HCT116 (cell line): Measurements from ENCODE around the gene ZNF724. TPM values are rescaled to one million over a fixed set of nuclear protein-coding genes. Genes with fewer than 3 reads are reported as not detected.
"Not testable (repeated sequence)": the region's sequence is repeated elsewhere in the genome, so short reads cannot be mapped to it uniquely, and the experiment has no call there.

Source experiments
- ATAC-seq: fragments of 200-7000 bp; cut with Tn5 transposase; 2 replicates; pipeline ENCODE4 v1.9.1; 2020; ENCODE audit warnings: mild to moderate bottlenecking, moderate library complexity
- BruUV-seq: library from RNA; stranded (reverse); fragments of 400-500 nt; replicated peaks from 2 replicates; lab custom pipeline; 2021; lab: Mats Ljungman, UMichigan
- CTCF ChIA-PET: fragments of 300-600 bp; sonication (Branson Sonifier 250); formaldehyde crosslinking; loops from one replicate; lab custom pipeline; 2021; ENCODE audit warnings: antibody characterized with exemption; lab: Charles Lee
- POLR2A ChIA-PET: fragments of 300-600, 350-600 bp; sonication (Branson Sonifier 250); formaldehyde crosslinking; loops from one replicate; lab custom pipeline; 2021; ENCODE audit warnings: antibody characterized with exemption; lab: Charles Lee
- RAD21 ChIA-PET, 2 experiments: fragments of 300-600 bp; sonication (Branson Sonifier 250); formaldehyde crosslinking; loops; one replicate each; lab custom pipeline; 2023; ENCODE audit warnings: low total read pairs in 2 of 2; ENCODE audit not compliant: uncharacterized antibody in 2 of 2, unreplicated experiment in 2 of 2, low non-redundant PET in 1 of 2; lab: Charles Lee
- DNase-seq: peaks from one replicate; pipeline ENCODE4 v3.0.0-alpha.2; 2010; ENCODE audit warnings: low read depth, low spot score
- H2AFZ ChIP-seq: fragments of 200-600 bp; shearing (Covaris generic), sonication (generic); 2 replicates; pipeline ENCODE4 v1.6.1; 2017; ENCODE audit warnings: low read depth, mixed run types, mixed read lengths, antibody characterized with exemption, low read length; ENCODE audit not compliant: poor library complexity, severe bottlenecking
- H3K27ac ChIP-seq: 2 replicates; pipeline ENCODE4 v1.5.1; 2012; ENCODE audit warnings: low read depth, low read length
- H3K27me3 ChIP-seq: fragments of 200-600 bp; sonication (generic); 2 replicates; pipeline ENCODE4 v1.6.1; 2016; ENCODE audit warnings: mixed run types, low read length, mixed read lengths; ENCODE audit not compliant: insufficient read depth
- H3K36me3 ChIP-seq, 2 experiments: fragments of 200-500 bp in 1 of 2; fragments of 200-600 bp in 1 of 2; sonication (Bioruptor generic) in 1 of 2; sonication (generic) in 1 of 2; 2 replicates each; pipeline versions ENCODE4 v1.5.1 to v1.6.1; 2014 to 2016; ENCODE audit warnings: low read length in 2 of 2, inconsistent platforms in 1 of 2, mixed read lengths in 1 of 2, mixed run types in 1 of 2; ENCODE audit not compliant: insufficient read depth in 2 of 2, control insufficient read depth in 1 of 2
- H3K4me1 ChIP-seq, 2 experiments: fragments of 200-600 bp in 1 of 2; sonication (generic) in 1 of 2; 2 replicates each; pipeline versions ENCODE4 v1.5.1 to v1.6.1; 2012 to 2017; ENCODE audit warnings: low read length in 2 of 2, inconsistent platforms in 1 of 2, mild to moderate bottlenecking in 1 of 2, mixed read lengths in 1 of 2, mixed run types in 1 of 2, moderate library complexity in 1 of 2; ENCODE audit not compliant: insufficient read depth in 2 of 2, control insufficient read depth in 1 of 2
- H3K4me2 ChIP-seq: fragments of 200-600 bp; sonication (generic); 2 replicates; pipeline ENCODE4 v1.6.1; 2017; ENCODE audit warnings: mixed run types, low read length, mixed read lengths
- H3K4me3 ChIP-seq, 2 experiments: fragments of 200-600 bp in 1 of 2; sonication (generic) in 1 of 2; replicated peaks in 1 of 2; 2 replicates each; pipeline ENCODE4 v1.5.1; 2011 to 2016; ENCODE audit warnings: low read length in 2 of 2, control low read depth in 1 of 2, low read depth in 1 of 2, mild to moderate bottlenecking in 1 of 2, mixed read lengths in 1 of 2, mixed run types in 1 of 2
- H3K79me2 ChIP-seq: fragments of 200-600 bp; sonication (generic); 2 replicates; pipeline ENCODE4 v1.6.1; 2017; ENCODE audit warnings: mild to moderate bottlenecking, mixed run types, low read length, moderate library complexity, mixed read lengths; ENCODE audit not compliant: insufficient read depth
- H3K9ac ChIP-seq: fragments of 200-600 bp; sonication (generic); 2 replicates; pipeline ENCODE4 v1.6.1; 2016; ENCODE audit warnings: low read length, mixed read lengths
- H3K9me2 ChIP-seq: fragments of 200-600 bp; sonication (generic), shearing (Covaris generic); 2 replicates; pipeline ENCODE4 v1.6.1; 2017; ENCODE audit warnings: mixed run types, mild to moderate bottlenecking, moderate library complexity; ENCODE audit not compliant: insufficient read depth
- H3K9me3 ChIP-seq, 2 experiments: fragments of 200-500 bp in 1 of 2; fragments of 200-600 bp in 1 of 2; sonication (Bioruptor generic) in 1 of 2; sonication (generic) in 1 of 2; 2 replicates each; pipeline ENCODE4 v1.6.1; 2014 to 2017; ENCODE audit warnings: low read length in 2 of 2, mixed read lengths in 2 of 2, inconsistent platforms in 1 of 2, low read depth in 1 of 2, mild to moderate bottlenecking in 1 of 2, mixed run types in 1 of 2, moderate library complexity in 1 of 2; ENCODE audit not compliant: control insufficient read depth in 1 of 2, insufficient read depth in 1 of 2
- H4K20me1 ChIP-seq: fragments of 200-600 bp; sonication (generic), shearing (Covaris generic); 2 replicates; pipeline ENCODE4 v1.6.1; 2017; ENCODE audit warnings: mixed run types, mild to moderate bottlenecking, moderate library complexity; ENCODE audit not compliant: insufficient read depth
- CBX3 ChIP-seq: IDR thresholded peaks from 2 replicates; pipeline ENCODE4 v1.6.1; 2012; ENCODE audit warnings: low read depth
- EZH2 ChIP-seq: fragments of 200-600 bp; sonication (generic); IDR thresholded peaks from 2 replicates; pipeline ENCODE4 v1.6.1; 2017; ENCODE audit warnings: antibody characterized with exemption, mixed run types
- EZH2phosphoT487 ChIP-seq: fragments of 200-600 bp; IDR thresholded peaks from 2 replicates; pipeline ENCODE4 v1.6.1; 2018; ENCODE audit warnings: antibody characterized with exemption, borderline replicate concordance
- POLR2AphosphoS5 ChIP-seq: IDR thresholded peaks from 2 replicates; pipeline ENCODE4 v1.6.1; 2011; ENCODE audit warnings: mild to moderate bottlenecking, low read depth, low read length, moderate library complexity
- SIN3A ChIP-seq: IDR thresholded peaks from 2 replicates; pipeline ENCODE4 v1.6.1; 2012; ENCODE audit warnings: low read depth
- SRF ChIP-seq: IDR thresholded peaks from 2 replicates; pipeline ENCODE4 v1.6.1; 2012; ENCODE audit warnings: low read depth
- ZFX ChIP-seq: fragments of 450-650 bp; IDR thresholded peaks from 2 replicates; pipeline ENCODE4 v1.6.1; 2017
- ZNF274 ChIP-seq: fragments of 200-500 bp; sonication (Bioruptor generic); IDR thresholded peaks from 2 replicates; pipeline ENCODE4 v1.6.1; 2014; ENCODE audit warnings: mild to moderate bottlenecking, low read depth, low read length, inconsistent platforms
- intact Hi-C: fragments of 100-400 bp; cut with micrococcal nuclease; formaldehyde crosslinking; loops from 2 replicates; pipeline ENCODE4 v1.10.0; 2022
- total RNA-seq: library from RNA; stranded (reverse); gene quantifications from one replicate; pipeline ENCODE4 v1.2.1, GENCODE V29; 2021; ENCODE audit not compliant: unreplicated experiment
- TF ChIP-seq, protein P1 (sequence below): IDR thresholded peaks from 2 replicates; pipeline ENCODE4 v1.6.1; 2012
- TF ChIP-seq, protein P2 (sequence below), 3 experiments: fragments of 200-600 bp in 1 of 3; sonication (generic) in 1 of 3; IDR thresholded peaks in 2 of 3; conservative IDR thresholded peaks in 1 of 3; 2 replicates each; pipeline ENCODE4 v1.5.1; 2012 to 2017; ENCODE audit warnings: low read depth in 2 of 3, low read length in 2 of 3, antibody characterized with exemption in 1 of 3, borderline replicate concordance in 1 of 3, control low read depth in 1 of 3, mild to moderate bottlenecking in 1 of 3, mixed read lengths in 1 of 3, mixed run types in 1 of 3, moderate library complexity in 1 of 3; ENCODE audit not compliant: insufficient read depth in 1 of 3

The ZNF724 gene
- total RNA-seq, 1 experiment from 2014 or later = 7.1 TPM

DNA sequence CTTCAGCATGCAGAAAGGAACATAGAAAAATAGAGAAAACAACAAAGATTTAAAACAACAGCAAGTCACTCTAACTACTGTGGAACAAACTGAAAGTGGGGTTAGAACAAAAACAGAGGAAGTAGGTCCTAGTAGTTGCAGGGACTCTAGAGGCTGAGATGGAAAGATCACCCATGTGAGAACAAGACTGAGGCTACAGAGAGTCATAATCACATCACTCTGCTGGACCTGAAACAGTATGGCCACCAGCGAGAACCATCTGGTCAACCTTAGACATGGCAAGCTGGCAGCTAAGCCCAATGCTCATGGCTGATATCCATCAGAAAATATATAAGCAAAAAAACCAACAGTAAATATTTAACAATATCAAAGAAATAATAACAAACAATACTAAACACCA is 35.8 kb upstream of the ZNF724 start:
- Histone ChIP-seq H4K20me1 (no peaks in the 10 kb centered on the region), H2AFZ (no peak overlapping the region), H3K36me3 (no peaks in the 10 kb centered on the region), H3K4me1 (no peaks in the 10 kb centered on the region), H3K9ac (no peak overlapping the region), H3K27me3 (no peaks in the 10 kb centered on the region), H3K9me3 (peaks cover 7 to 9% of the 10 kb centered on the region in 2 experiments; a peak in 2 of 4 replicates), H3K79me2 (no peaks in the 10 kb centered on the region), H3K4me2 (no peak overlapping the region), H3K4me3 (no peak overlapping the region), H3K9me2 (no peaks in the 10 kb centered on the region), H3K27ac (no peak overlapping the region)
- ATAC-seq = no peak
- ChIA-PET CTCF (no interaction called here), POLR2A (no interaction called here), RAD21 (interaction anchor here in 1 of 2 experiments (0.7 kb wide), 1 partner anchor 104 kb away, joined by 3 read pairs; no protein-coding TSS in a partner anchor)
- DNase-seq = no peak
- no TSS peak for BruUV-seq
- TF ChIP-seq, protein P1, sequence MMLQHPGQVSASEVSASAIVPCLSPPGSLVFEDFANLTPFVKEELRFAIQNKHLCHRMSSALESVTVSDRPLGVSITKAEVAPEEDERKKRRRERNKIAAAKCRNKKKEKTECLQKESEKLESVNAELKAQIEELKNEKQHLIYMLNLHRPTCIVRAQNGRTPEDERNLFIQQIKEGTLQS = no peak
- TF ChIP-seq SIN3A = no peak
- TF ChIP-seq ZFX = no peak
- TF ChIP-seq, protein P2, sequence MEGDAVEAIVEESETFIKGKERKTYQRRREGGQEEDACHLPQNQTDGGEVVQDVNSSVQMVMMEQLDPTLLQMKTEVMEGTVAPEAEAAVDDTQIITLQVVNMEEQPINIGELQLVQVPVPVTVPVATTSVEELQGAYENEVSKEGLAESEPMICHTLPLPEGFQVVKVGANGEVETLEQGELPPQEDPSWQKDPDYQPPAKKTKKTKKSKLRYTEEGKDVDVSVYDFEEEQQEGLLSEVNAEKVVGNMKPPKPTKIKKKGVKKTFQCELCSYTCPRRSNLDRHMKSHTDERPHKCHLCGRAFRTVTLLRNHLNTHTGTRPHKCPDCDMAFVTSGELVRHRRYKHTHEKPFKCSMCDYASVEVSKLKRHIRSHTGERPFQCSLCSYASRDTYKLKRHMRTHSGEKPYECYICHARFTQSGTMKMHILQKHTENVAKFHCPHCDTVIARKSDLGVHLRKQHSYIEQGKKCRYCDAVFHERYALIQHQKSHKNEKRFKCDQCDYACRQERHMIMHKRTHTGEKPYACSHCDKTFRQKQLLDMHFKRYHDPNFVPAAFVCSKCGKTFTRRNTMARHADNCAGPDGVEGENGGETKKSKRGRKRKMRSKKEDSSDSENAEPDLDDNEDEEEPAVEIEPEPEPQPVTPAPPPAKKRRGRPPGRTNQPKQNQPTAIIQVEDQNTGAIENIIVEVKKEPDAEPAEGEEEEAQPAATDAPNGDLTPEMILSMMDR (IDR thresholded peaks at IDR 0.05 in 2 of 3, conservative IDR thresholded peaks at IDR 0.05 in 1 of 3; ENCODE audit: borderline replicate concordance in 1 of 3, insufficient read depth in 1 of 3, low read depth in 2 of 3, low read length in 2 of 3) = no peak
- TF ChIP-seq CBX3 = no peak
- TF ChIP-seq SRF = no peak
- TF ChIP-seq ZNF274 = no peak
- TF ChIP-seq EZH2phosphoT487 = no peak
- no peak for TF ChIP-seq POLR2AphosphoS5
- TF ChIP-seq EZH2 = no peak
- intact Hi-C loops = no loop called here

DNA sequence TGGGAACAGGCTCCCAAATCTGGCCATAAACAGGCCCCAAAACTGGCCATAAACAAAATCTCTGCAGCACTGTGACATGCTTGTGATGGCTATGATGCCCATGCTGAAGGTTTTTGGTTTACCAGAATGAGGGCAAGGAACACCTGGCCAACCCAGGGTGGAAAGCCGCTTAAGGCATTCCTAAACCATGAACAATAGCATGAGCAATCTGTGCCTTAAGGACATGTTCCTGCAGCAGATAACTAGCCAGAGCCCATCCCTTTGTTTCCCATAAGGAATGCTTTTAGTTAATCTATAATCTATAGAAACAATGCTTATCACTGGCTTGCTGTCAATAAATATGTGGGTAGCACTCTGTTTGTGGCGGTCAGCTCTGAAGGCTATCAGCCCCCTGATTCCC is 35.1 kb upstream of the ZNF724 start:
- BruUV-seq, intact Hi-C loops, ATAC-seq: not testable (repeated sequence)

More for the DNA sequence above, 35.1 kb upstream of the ZNF724 start:
- H3K9me2 ChIP-seq, DNase-seq, POLR2A ChIA-PET, H3K4me2 ChIP-seq, H3K27me3 ChIP-seq, CTCF ChIA-PET, H4K20me1 ChIP-seq, H3K4me3 ChIP-seq, H3K4me1 ChIP-seq, H3K36me3 ChIP-seq, H2AFZ ChIP-seq, H3K79me2 ChIP-seq, RAD21 ChIA-PET, H3K9ac ChIP-seq, H3K27ac ChIP-seq: not testable (repeated sequence)
- H3K9me3 ChIP-seq = peaks cover 7 to 10% of the 10 kb centered on the region in 2 experiments; a peak in 2 of 4 replicates
